ENCODE results near the gene SYNGR3. TPM values are rescaled to one million over a fixed set of nuclear protein-coding genes. Genes with fewer than 3 reads are reported as not detected.
A peak's percentile ranks its signal among the peaks of the same experiment; 100 is the strongest.

SYNGR3 gene
- total and polyA plus RNA-seq, 2 of the 13 experiments (the other 11 are each of a cell fraction or from before 2014, with no cell fraction given) = 0.97 to 5.7 TPM

- no peak; the same call in 1 of the 2 replicates for TF ChIP-seq ZBTB7B (CRISPR knock-in tag; IDR thresholded peaks at IDR 0.05)
- no peak for TF ChIP-seq RFX3 (CRISPR knock-in tag; IDR thresholded peaks at IDR 0.05)
- TF ChIP-seq, protein P1, sequence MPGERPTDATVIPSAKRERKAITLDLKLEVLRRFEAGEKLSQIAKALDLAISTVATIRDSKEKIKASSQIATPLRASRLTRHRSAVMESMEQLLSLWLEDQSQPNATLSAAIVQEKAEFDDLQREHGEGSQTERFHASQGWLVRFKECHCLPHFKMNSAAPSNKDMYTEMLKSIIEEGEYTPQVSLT (CRISPR knock-in tag; IDR thresholded peaks at IDR 0.05; ENCODE audit: borderline replicate concordance, low read depth) = peak; percentile 79; the same call in 1 of the 2 replicates
- no peak for TF ChIP-seq SNRNP70 (IDR thresholded peaks at IDR 0.05; ENCODE audit: low read depth, low read length)
- TF ChIP-seq IRF2 (CRISPR knock-in tag; IDR thresholded peaks at IDR 0.05) = peak; percentile 67; the same call in 1 of the 2 replicates
- peak; percentile 70 for TF ChIP-seq ZNF143 (CRISPR knock-in tag; IDR thresholded peaks at IDR 0.05)
- TF ChIP-seq ZSCAN5A (CRISPR knock-in tag; IDR thresholded peaks at IDR 0.05; ENCODE audit: borderline replicate concordance) = 0 out of 2 replicates have a peak, but pooled peaks have one; percentile 14
- no peak for TF ChIP-seq SOX6 (IDR thresholded peaks at IDR 0.05)
- TF ChIP-seq SOX6 (CRISPR knock-in tag; IDR thresholded peaks at IDR 0.05) = peak; percentile 17; the same call in 1 of the 2 replicates
- 0 out of 2 replicates have a peak, but pooled peaks have one; percentile 28 for TF ChIP-seq REPIN1 (CRISPR knock-in tag; IDR thresholded peaks at IDR 0.05; ENCODE audit: borderline replicate concordance, low read depth)
- no peak for TF ChIP-seq ZSCAN21 (CRISPR knock-in tag; IDR thresholded peaks at IDR 0.05; ENCODE audit: borderline replicate concordance)
- TF ChIP-seq, protein P2, sequence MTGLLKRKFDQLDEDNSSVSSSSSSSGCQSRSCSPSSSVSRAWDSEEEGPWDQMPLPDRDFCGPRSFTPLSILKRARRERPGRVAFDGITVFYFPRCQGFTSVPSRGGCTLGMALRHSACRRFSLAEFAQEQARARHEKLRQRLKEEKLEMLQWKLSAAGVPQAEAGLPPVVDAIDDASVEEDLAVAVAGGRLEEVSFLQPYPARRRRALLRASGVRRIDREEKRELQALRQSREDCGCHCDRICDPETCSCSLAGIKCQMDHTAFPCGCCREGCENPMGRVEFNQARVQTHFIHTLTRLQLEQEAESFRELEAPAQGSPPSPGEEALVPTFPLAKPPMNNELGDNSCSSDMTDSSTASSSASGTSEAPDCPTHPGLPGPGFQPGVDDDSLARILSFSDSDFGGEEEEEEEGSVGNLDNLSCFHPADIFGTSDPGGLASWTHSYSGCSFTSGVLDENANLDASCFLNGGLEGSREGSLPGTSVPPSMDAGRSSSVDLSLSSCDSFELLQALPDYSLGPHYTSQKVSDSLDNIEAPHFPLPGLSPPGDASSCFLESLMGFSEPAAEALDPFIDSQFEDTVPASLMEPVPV (CRISPR knock-in tag; IDR thresholded peaks at IDR 0.05) = no peak
- TF ChIP-seq SMYD3 (CRISPR knock-in tag; IDR thresholded peaks at IDR 0.05) = no peak
- 0 out of 2 replicates have a peak, but pooled peaks have one; percentile 21 for TF ChIP-seq KDM3A (CRISPR knock-in tag; IDR thresholded peaks at IDR 0.05; ENCODE audit: low read depth)
- no peak for TF ChIP-seq ZNF101 (CRISPR knock-in tag; IDR thresholded peaks at IDR 0.05; ENCODE audit: borderline replicate concordance, low read depth)
- TF ChIP-seq, protein P3, sequence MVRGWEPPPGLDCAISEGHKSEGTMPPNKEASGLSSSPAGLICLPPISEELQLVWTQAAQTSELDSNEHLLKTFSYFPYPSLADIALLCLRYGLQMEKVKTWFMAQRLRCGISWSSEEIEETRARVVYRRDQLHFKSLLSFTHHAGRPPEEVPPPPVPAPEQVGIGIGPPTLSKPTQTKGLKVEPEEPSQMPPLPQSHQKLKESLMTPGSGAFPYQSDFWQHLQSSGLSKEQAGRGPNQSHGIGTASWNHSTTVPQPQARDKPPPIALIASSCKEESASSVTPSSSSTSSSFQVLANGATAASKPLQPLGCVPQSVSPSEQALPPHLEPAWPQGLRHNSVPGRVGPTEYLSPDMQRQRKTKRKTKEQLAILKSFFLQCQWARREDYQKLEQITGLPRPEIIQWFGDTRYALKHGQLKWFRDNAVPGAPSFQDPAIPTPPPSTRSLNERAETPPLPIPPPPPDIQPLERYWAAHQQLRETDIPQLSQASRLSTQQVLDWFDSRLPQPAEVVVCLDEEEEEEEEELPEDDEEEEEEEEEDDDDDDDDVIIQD (CRISPR knock-in tag; IDR thresholded peaks at IDR 0.05; ENCODE audit: low read depth) = no peak
- 0 out of 2 replicates have a peak, but pooled peaks have one; percentile 54 for TF ChIP-seq TEF (CRISPR knock-in tag; IDR thresholded peaks at IDR 0.05)
- TF ChIP-seq NFYC (CRISPR knock-in tag; IDR thresholded peaks at IDR 0.05) = peak; percentile 93
- 0 out of 2 replicates have a peak, but pooled peaks have one; percentile 81 for TF ChIP-seq MAF1 (CRISPR knock-in tag; IDR thresholded peaks at IDR 0.05; ENCODE audit: borderline replicate concordance)
- TF ChIP-seq CERS6 (CRISPR knock-in tag; IDR thresholded peaks at IDR 0.05) = no peak
- TF ChIP-seq EHMT2 (IDR thresholded peaks at IDR 0.05; ENCODE audit: borderline replicate concordance, low read depth, low read length) = no peak
- no peak for TF ChIP-seq RCOR2 (CRISPR knock-in tag; IDR thresholded peaks at IDR 0.05)
Observed at GRCh38 chr16:1964506-1965395, 25.0 kb upstream of the SYNGR3 start, which contains the start of gene RPS2 (continued).

Data from HepG2 (cell line).